HG02763 (cell line): ENCODE data around the gene LSM11.

Experiments
- ATAC-seq: cut with Tn5 transposase; IDR thresholded peaks from one replicate; pipeline ENCODE4 v1.9.1; 2021; ENCODE audit warnings: mild to moderate bottlenecking, moderate library complexity; ENCODE audit not compliant: unreplicated experiment

Gene LSM11

GRCh38 chr5:157767689-157768088 is 24.2 kb downstream of the LSM11 start:
- ATAC-seq, result no peak

- ATAC-seq, result no peak
These were observed 27.2 kb downstream of the LSM11 start for GRCh38 chr5:157770665-157771064.

GRCh38 chr5:157772127-157772526 is 28.6 kb downstream of the LSM11 start:
- no peak for ATAC-seq

GRCh38 chr5:157778121-157778805 is 34.8 kb downstream of the LSM11 start:
- ATAC-seq, result no peak

- ATAC-seq, result no peak
These were observed 35.7 kb downstream of the LSM11 start for GRCh38 chr5:157779221-157779620.

GRCh38 chr5:157785801-157786200 is 42.3 kb downstream of the LSM11 start:
- no peak for ATAC-seq

- no peak for ATAC-seq
These were observed 49.8 kb downstream of the LSM11 start for GRCh38 chr5:157793301-157793700.

GRCh38 chr5:157799578-157799977 is 56.1 kb downstream of the LSM11 start:
- no peak for ATAC-seq

- ATAC-seq, result no peak
These were observed 56.6 kb downstream of the LSM11 start for GRCh38 chr5:157800137-157800536.

- no peak for ATAC-seq
These were observed 59.2 kb downstream of the LSM11 start for GRCh38 chr5:157802736-157803135.

GRCh38 chr5:157808043-157808442 is 64.5 kb downstream of the LSM11 start:
- ATAC-seq, result no peak
